Measurements from ENCODE around the gene PCAT6.

- TF ChIP-seq CTCF (IDR thresholded peaks at IDR 0.05) (no peak), EP300 (IDR thresholded peaks at IDR 0.05) (no peak), POLR2A (IDR thresholded peaks at IDR 0.05) (no peak)
These were observed 15.0 kb downstream of the PCAT6 start for GRCh38 chr1:202825748-202826147.
